Measurements from ENCODE around the gene LTO1.

LTO1 gene

DNA sequence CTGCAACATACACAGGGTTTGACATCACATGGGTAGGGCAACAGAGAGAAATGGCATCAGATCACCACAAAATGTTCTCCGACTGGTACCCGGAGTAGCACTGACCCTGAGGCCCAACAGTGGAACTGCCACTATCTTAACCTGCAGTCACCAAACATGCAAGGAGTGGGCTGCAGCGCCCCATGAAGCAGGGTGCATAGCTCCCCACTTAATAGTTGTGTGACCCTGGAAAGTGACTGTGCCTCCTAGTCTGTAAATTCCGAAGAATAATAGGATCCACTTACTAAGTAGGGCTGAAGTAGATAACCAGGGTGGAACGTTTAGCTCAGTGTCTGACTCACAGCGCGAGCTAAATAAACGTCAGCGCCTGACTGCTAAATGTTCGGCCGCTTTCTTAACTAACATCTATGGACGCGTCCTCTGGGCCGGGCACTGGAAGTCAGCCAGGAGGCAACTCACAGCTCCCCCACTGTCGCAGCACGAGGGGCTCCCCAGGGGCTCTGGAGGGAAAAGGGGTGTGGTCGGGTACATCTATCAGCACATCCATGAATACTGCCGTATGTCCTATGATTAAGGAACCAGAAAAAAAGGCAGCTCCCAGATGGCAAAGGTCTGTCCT is 777 bp downstream of the LTO1 start:
- DNase-seq: no peak

GRCh38 chr11:69671734-69672465 is 3.3 kb downstream of the LTO1 start:
- DNase-seq: no peak

DNA sequence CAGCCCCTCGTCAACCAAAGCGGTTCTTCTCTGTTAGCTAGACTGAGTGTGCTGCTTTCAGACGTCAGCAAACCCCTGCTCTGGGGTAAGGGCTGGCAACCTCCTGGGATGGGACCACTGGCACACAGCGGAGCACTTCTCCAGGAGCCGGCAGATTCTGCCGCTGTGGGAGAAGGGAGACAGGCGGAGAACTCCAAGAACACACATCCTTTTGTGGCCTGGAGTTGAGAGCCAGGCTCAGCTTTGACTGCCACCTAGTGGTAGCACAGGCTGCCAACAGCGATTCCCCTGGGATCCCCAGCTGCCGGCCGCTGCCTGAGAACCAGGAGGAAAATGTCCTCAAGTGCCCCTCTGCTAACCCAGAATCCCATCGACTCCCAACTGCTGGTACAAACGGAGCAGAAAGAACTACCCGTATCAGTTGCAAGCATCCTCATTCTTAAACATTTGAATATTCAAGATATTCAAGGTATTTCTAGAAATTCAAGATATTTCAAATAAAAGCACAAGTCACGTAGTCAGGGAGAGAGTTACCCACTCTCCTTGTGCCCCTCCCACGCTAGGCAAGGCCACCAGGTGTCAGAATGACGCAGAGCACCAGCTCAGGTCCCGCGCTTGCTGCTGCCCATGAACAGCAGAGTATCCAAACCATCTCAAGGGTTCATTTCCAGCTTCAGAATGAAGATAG is 4.9 kb downstream of the LTO1 start:
- peak; percentile 96 for DNase-seq

- DNase-seq: no peak
Observed at GRCh38 chr11:69669486-69669885, 5.7 kb downstream of the LTO1 start.

DNA sequence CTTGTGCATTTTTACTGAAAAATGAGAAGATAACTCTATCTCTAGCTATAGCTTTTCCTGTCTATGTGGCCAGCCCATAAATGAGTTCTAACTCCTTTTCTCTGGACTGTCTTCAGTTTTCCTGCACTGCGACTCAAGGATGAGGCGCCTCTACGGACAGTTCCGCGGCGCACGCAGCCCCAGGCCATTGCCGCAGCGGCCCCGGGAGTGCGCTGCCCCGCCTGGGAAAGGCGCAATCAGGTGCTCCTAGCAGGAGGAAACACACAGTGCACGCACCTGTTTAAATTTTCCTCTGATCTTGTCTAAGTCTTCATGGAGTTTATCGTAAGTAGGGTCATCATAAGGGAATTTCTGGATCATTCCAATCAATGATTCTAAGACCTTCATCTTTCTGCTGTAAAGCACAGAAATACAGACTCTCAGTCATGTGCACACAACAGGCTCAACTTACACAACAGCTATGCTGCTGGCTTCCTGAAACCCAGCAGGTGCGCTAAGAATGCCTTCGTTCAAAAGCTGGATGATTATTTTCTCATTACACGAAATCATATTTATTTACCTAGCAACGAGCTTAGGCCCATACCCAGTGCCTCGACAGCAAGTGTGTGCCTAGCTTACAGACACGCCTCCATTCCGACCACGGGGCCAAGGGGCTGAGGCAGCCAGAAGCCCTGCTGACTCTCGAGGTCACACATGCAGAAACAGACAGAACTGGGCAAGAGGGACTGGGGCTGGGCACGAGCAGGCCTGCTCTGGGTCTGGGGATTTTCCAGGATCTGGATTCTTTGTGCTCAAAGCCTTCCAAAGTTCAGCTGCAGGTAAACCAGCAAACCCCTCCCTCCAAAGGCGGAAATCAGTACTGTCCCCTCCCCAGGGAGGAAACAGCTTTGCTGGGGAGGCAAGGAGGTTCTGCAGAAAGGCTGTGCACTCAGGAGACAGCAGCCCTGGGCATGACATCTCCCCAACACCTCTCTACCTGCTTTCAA is 7.2 kb downstream of the LTO1 start:
- no peak for DNase-seq

- no peak for DNase-seq
Observed at GRCh38 chr11:69666752-69667536, 8.2 kb downstream of the LTO1 start.

DNA sequence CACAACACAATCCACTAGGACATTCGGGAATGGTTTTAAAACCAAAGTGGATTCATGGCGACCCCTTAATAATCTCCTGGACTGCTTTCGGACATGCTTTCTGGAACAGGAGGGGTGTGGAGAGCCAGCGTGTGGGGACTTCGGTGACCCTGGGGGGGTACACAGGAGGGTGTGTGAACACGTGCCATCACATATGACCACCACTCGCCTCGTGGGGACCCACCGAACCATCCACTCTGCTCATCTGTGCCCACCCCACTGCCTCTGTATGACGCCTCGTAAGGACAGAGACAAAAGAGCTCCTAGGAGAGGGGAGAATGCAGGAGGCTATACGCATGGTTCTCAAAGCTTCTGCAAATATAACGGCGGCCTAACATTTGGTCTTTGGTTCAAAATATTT is 8.9 kb downstream of the LTO1 start:
- no peak for DNase-seq

DNA sequence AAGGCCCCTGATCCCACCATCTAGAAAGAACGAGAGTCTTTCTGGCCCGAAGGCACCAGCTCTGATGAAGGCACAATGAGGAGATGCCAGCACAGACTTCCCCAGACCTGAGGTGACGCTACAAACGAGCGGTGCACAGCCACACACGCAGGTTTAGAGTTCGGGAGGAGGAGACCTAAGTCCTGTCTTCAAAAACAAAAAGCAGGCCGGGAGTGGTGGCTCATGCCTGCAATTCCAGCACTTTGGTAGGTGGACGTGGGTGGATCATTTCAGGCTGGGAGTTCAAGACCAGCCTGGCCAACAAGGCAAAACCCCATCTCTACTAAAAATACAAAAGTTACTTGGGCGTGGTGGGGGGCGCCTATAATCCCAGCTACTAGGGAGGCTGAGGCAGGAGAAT is 9.5 kb downstream of the LTO1 start:
- no peak for DNase-seq

- DNase-seq: no peak
Observed at GRCh38 chr11:69664901-69665300, 10.3 kb downstream of the LTO1 start.

DNA sequence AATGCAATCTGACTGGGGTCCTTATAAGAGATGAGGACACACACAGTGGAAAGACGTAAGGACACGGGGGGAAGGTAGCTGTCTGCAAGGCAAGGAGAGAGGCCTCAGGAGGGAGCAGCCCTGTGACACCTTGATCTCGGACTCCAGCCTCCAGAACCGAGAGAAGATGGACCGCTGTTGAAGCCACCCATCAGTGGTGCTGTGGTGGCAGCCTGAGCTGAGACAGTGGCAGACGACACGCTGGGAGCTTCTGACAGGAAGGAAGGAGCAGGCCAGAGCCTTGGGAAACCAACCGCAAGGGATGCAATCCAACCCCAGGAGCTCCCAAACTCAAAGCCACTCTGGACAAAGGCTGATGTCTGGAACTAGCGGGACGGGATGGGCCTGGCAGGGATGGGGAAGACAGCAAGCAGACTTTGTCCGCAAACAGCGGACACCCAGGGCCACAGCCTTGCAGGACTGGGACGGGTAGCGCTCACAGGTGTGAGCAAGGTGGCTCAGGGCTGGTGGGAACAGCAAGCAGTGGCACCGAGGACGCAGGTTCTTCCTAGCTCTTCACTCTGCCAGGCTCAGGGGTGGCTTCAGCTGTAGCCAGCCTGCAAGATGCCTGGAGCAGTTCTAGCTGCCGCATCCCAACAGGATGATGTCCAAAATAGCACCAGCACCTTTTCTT is 10.9 kb downstream of the LTO1 start:
- DNase-seq: no peak

DNA sequence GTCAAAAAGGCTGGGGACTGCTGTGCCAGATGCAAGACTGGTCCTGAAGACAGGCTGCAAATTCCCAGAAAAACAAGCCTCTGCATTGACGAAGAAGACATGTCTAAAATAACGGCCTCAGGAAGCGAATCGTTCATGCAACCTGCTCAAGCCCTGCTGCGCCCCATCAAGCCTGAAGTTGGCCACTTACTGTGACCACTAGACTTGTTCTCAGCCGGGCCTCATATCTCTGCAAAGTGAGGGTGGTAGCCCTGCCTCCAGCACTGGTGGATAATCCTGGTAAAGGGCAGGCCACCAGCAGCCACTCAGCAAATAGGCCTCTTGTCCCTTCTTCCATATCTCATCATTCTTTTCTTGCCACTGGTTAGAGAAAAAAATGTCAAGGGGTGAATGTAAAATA is 11.8 kb downstream of the LTO1 start:
- no peak for DNase-seq

DNA sequence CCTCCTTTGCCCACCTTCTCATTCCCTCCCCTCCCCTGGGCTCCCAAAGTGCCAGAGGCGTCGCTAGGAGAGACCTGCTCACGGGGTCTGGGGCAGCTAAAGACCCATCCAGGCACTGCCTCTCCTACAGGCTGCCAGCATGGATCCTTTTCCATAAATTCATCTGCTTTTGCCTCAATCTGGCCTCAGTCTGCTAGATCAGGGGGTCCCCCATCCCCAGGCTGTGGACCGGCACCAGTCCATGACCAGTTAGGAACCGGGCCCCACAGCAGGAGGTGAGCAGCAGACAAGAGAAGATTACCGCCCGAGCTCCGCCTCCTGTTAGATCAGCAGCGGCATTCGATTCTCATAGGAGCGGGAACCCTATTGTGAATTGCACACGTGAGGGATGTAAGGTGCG is 12.3 kb downstream of the LTO1 start:
- no peak for DNase-seq

GRCh38 chr11:69662021-69662698 is 13.0 kb downstream of the LTO1 start:
- DNase-seq: no peak

- no peak for DNase-seq
Observed at GRCh38 chr11:69661413-69661715, 13.8 kb downstream of the LTO1 start.

GRCh38 chr11:69660001-69660500 is 15.1 kb downstream of the LTO1 start:
- DNase-seq: no peak

GRCh38 chr11:69659591-69659990 is 15.6 kb downstream of the LTO1 start:
- DNase-seq: no peak

- no peak for DNase-seq
Observed at GRCh38 chr11:69658626-69659450, 16.3 kb downstream of the LTO1 start.

GRCh38 chr11:69657911-69658625 is 17.1 kb downstream of the LTO1 start:
- peak; percentile 91 for DNase-seq

DNA sequence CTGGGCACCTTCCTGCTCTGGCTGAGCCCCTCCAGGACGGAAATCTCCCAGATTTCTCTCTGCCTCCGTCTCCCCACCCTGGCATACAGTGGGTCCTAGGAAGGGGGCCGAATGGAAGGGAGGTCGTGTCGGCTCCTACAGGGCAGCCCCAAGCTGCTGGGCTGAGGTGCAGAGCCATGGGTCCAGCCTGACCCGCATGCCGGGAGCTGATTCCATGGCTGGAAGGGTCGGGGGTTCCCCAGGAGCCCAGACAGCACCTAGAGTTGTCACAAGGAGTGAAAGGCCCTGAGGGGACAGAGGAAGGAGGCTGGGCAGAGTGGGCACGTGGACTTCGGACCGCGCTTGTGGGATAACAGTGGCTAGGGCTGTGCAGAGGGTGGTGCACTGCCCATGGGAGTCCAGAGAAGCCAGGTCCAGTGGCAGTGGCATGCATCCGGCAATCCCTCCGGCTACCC is 17.7 kb downstream of the LTO1 start:
- no peak for DNase-seq

All from eye (tissue), 1 donor.